Melanocyte of skin (primary cell): Measurements from ENCODE around the gene TMED7. TPM values are rescaled to one million over a fixed set of nuclear protein-coding genes. Genes with fewer than 3 reads are reported as not detected.

Experiments
- total RNA-seq, 2 donors: library from RNA; depleted of rRNA; stranded (reverse); fragments of >200 nt; gene quantifications; 2 replicates each; pipeline ENCODE4 v1.2.3, GENCODE V29; 2012

Gene TMED7
- total RNA-seq: 100 to 1,000 TPM in 1 of 2 donors, 10 to 100 TPM in 1; 83.3 to 123 TPM

GRCh38 chr5:115625579-115626444 lies at the start of gene TMED7:
Gene TMED7, minus strand, starts transcription at chr5:115626036. Its CDS starts 244 bp downstream, at chr5:115625792.

GRCh38 chr5:115601701-115602590 lies 23.9 kb downstream of the TMED7 start, which contains the start of gene TICAM2:
Gene TICAM2, minus strand, starts transcription at chr5:115602479. Its CDS starts 21,223 bp downstream, at chr5:115581256.

Other genes with a start within 250 kb of the TMED7 start
- gene FEM1C, start 81.3 kb downstream of the TMED7 start, total RNA-seq: 10 to 100 TPM; 22.0 to 37.9 TPM
- under 1 TPM; 0.69 to 1.00 TPM for gene TICAM2, start 23.6 kb downstream of the TMED7 start, total RNA-seq
- gene CDO1, start 190.6 kb upstream of the TMED7 start, total RNA-seq: 1 to 10 TPM in 1 of 2 donors, not detected in 1; 1.0 TPM
- 10 to 100 TPM; 42.3 to 50.6 TPM for gene ATG12, start 215.5 kb upstream of the TMED7 start, total RNA-seq
- gene AP3S1, start 215.9 kb upstream of the TMED7 start, total RNA-seq: 10 to 100 TPM; 63.3 to 64.3 TPM